NCI-H2196 treated with DMSO at 0.1 percent for 48 hours (cell line): ENCODE results near the gene STAT6.

Experiments
- DNase-seq: peaks from one replicate; lab custom pipeline; 2025; ENCODE audit not compliant: unreplicated experiment; lab: John Stamatoyannopoulos, UW

STAT6 gene

DNA sequence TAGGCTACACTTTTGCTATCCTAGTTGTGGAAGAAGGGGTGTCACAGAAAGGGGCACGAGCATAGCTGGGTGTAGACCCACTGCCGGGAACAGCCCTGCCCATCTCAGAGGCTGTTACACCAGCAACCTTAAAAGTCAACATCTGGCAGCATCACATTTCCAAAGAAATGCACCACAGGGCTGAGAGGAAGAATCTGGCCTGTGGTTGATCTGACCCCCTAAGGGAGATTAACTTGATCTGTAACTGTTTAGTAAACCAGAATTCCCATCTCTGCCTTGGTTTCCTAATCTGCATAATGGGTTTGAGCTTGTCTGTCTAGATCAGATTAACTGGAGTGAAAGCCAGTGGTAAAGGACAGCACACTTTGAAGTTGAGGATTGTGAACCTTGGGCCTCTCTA, 34.9 kb upstream of the STAT6 start:
- DNase-seq = no peak

DNA sequence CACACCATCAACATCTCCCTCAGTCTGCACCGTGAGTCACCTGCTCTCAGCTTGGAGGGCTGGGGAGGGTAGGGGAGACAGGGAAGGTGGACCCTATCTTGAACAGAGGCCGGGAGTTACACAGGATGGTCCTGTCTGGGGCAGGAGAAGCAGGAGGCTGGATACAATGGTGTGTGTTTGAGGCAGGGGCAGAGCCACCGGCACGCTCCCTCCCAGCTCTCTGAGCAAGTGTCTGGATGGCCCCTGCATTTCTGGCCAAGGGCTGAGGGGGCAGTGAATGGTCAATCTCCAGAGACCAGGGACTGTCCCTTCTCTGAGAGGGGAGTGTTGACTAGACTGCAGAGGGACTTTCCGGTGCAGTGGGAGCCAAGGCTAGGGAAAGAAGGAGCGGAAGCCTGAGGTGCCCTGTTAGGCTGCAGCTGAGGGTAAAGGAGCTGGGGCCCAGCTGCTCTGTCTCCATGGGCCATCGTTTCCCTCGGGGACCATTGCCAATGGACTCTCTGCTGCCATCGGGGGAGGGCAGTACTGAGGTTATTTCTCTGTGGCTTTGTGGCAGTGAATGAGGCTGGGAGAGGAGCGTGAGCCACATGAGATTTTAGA, 34.4 kb upstream of the STAT6 start:
- DNase-seq = no peak

DNA sequence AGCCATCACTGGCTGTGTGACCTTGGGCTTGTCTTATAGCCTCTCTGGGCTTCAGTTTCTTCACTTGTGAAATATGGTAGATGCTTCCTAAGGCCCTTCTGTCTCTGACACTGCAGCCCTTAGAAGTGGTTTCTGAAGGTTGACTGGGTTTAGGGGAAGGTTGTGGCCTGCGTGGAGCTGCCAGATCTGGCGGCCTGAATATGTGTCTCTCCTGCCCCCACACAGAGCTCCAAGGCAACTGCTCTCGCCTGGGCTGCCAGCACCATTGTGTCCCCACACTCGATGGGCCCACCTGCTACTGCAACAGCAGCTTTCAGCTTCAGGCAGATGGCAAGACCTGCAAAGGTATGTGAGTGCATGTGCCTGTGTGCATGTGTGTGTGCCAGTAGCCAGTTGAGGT, 32.3 kb upstream of the STAT6 start:
- no peak for DNase-seq

DNA sequence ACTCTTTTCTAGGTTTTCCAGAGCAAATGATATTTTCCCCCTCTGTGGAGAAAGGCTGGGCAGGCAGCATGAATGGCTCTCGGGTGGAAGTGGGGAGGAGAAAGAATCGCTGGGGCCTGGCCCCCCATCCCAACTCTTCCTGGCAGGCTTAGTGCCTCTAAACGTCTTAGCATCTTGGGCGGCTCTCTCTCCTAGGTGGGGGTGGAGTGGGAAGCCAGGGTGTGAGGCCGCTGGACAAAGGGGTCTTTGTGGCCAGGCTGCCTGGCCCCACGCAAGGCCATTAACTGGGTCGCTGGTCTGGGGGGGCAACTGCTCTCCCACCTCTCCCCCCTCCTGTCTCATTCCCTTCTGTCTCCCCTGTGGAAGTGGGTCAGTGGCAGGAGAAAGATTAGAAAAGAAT, 31.6 kb upstream of the STAT6 start:
- DNase-seq = no peak

DNA sequence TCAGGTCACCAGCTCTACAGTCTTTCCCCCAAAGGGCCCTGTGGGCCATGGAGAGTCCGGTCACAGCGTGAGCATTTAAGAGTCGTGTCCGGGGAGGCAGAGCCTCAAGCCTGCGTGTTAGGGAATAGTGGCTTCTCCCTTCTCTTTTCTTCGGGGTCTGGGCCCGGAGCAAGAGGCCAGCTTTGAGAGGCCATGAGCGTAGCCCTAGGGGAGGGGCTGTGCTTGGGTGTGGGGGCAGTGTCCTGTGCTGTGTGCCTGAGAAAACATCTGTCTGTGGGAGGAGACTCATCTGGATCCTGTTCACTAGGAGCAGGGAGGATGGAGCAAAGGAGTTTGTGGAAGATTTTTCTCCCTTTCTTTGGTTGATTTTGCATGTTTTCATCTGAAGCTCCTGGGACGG, 31.0 kb upstream of the STAT6 start:
- no peak for DNase-seq

DNA sequence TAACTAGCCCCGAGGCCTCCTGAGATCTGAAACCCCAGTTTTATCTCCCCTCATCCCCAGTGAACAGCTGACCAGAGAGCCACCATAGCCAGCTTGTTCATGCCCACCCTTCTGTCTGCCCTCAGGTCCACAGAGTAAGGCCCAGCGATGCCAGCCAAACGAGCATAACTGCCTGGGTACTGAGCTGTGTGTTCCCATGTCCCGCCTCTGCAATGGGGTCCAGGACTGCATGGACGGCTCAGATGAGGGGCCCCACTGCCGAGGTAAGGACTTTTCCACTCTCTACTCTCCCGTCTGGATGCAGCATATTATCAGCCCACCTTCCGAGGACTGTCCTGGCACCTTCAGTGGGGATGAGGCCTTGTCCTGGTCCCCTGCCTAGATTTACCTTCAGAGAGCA, 30.1 kb upstream of the STAT6 start:
- no peak for DNase-seq

DNA sequence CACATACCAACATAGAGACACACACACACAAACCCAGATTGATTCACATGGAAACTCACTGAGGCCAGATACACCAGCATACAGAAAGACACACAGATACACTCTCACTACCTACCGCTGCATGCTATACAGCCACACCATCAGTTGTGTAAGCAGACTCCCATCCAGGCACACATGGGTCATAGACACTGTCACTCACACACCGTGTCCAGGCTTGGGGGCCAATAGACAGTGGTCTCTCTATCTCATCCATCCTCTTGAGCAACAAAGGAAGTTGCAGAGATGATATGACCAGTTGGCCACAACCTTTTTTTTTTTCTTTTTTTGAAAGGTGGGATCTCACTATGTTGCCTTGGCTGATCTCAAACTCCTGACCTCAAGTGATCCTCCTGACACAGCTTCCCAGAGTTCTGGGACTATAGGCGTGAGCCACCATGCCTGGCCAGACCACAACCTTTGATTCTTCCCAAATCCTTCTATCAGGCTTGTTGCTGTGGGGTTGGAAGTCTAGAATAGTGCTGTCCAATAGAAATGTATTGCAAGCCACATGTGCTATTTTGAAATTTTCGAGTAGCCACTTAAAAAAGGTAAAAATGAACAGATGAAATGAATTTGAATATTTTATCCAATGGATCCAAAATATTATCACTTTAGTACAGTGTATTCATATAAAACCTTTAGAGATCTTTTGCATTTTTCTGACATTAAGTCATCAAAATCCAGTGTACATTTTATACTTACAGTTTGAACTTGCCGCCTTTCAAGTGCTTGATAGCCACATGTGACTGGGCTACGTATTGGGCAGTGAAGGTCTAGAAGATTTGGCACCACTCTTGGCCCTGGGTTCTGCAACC, 28.9 kb upstream of the STAT6 start:
- no peak for DNase-seq

DNA sequence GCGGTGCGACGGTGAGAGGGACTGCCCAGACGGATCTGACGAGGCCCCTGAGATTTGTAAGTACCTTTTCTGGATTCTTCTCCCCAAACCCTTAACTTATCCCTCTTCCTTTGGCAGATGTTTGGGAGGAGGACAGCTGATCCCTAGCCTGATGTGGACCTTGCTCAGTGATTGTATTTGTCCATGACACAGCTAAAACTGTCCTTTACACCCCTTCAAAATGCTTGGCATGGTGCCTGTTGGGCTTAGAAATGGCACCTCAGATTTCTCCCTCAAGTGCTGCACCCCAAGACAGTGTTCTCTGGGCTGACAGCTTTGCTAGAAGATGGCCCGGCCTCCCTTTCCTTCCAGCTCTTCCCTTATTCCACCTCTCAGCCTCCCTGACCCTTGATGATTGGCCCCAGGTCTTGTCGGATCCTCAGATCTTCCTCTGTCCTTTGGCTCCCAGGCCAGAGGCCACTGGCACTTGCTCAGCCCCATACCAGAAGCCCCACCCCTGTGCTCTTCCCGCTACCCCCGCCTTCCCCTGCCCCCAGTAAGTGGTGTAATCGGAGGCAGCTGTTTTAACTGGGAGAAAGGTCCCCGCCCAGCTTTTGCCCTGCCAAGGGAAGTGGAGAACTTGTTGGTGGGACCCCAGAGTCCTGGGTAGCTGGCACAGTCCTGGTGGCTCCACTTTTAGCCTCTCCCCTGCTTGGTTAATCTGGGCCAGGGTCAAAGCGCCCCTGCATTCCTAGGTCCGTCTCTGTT, 27.5 kb upstream of the STAT6 start:
- DNase-seq = no peak

DNA sequence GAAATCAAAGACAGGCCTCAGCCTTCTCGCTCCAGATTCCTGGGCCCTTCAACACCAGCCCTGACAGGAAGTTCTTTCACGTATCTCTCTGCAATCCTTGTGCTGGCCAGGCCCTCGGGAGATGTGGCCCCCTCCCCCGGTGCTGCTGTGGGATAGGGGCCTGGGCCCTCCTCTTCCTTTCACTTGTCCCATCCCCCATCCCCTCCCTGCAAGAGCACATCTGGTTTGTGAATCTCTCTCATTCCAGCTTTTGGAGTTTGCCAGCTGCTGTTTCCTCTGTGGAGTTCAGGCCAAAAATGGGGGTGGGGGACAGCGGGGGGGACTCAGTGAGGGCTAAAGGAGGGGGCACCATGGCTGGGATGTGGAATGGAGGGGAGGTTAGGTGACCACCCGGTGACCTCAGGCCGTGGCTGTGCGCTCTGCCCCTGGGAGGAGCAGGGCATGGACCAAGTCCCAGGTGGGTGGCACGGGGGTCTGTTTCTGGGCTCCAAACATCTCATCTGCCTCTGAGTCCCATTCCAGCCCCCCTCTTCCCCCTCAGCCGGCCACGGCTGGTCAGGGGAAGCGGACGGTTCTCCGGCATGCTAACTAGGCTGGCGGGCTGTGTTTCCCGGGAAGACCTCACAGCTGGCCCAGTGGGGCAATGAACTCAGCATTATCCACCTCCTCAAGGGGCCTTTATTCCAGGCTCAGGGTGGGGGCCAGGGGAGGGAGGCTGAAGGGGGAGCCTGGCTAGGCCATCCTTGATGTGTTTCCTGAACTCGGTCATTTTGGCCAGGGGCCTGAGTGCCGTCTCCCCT, 24.6 kb upstream of the STAT6 start:
- DNase-seq = no peak

DNA sequence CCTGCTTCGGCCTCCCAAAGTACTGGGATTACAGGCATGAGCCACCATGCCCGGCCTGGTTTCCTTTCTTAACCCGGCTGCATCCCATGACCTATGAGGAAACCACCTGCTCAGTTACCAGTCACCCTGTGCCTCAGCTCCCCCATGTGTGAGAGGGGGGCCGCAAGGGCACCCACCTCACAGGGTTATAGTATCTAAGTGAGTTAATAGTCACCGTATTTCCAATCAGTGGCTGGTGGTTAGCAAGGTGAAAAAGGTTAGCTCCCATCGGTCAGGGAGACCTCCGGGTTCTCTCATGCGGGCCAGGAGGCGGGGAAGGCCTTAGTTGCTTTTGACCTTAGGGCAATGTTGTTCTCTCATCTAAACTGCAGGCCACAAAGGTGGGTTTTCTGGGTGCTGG, 23.8 kb upstream of the STAT6 start:
- DNase-seq = no peak

DNA sequence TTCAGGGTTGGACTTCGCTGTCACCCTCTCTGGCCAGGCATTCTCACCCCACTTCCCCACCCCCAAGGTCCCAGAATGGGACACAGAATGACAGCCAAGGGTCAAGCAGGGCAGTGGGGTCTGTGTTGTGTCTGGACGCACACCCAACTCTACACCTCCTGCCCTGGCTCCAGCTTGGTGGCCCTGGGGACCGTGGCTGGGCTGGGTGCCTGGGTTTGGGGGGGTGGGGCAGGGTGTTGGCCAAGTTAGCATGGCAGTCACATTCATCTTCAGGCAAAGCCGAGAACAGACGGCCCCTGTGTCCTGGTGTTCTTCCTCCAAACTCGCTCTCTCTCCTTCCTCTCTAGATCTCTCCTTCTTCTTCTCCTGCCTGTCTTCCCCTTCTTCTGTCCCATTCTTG, 22.8 kb upstream of the STAT6 start:
- no peak for DNase-seq

DNA sequence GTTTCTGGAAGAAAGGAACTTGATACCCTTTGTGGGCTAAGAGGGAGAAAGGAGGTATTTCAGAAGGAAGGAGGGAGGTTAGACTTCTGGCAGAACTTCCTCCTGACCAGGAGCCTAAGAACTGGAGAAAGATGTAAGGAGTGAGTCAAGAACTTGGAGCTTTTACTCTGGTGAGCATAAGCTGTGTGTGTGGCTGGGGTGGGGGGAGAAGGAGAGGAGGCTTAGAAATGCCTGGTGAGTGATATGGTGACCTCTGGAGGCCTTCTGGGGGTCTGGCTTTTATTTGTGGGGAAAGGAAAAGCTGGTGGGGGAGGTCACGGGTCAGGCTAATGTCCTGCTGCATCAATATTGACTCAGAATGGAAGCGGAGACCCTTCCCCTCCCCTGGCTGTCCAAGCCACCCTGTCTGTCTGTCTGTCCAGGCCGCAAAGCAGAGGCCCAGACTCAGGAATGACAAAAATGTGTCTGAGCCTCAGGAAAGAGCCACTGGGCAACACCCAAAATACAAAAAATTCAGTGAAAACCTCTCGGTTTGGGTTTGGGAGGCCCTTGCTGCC, 21.9 kb upstream of the STAT6 start:
- DNase-seq = no peak

DNA sequence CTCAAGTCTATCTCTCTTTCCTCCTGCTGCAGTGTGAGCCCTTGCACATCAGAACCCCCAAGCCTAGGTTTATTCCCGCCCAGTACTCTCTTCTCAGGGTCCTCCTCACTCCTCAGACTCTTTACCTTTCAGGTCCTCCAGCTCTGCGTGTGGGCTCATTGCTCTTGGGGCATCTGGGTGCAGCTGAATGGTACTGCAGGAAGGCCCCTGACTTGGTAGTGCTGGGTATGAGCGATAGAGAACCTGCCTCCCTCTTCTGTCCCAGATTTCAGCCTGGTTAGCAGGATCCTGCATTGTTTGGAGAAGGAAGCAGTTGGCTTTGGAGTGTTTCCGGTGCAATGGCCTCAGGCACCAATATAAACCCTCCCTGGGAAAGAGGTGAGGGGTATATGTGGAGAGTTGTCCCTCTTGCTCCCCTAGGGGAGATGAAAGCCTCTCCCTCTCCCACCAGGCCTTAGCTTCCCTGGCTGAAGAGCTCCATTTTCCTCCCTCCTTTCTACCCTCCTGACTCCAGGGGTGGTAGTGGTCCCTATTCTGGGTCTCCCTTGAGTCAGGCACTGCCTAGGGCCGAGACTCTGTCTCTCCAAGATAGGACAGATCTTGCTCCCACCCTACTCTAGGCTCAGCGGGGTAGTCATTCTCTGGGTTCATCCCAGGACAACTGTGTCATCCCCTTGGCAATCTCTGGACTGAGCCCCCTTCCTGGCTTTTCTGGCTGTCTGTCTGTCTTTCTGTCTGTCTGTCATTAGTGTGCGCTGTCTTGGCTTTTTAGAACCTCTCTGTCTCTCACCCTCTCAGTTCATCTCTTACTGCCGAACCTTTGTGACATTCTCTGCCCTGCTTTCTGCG, 21.0 kb upstream of the STAT6 start:
- DNase-seq = no peak

DNA sequence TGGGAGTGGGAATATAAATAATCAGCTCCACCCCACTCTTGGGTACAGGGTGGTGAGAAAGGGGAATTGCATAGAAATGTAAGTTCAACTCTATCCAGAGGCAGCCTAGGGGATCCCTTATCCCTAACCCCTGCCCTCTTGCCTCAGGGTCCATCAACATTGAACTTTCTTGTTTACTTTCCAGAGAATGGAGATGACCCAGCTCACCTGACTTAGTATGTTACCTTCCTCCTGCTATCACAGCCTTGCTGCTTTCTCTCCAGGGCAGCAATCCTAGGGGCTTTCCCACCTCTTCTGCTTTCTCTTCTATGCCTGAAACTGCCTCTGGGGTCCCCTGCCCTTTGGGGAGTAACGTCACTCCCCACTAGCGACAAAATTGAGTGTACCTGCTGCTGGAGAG, 19.8 kb upstream of the STAT6 start:
- DNase-seq = no peak

DNA sequence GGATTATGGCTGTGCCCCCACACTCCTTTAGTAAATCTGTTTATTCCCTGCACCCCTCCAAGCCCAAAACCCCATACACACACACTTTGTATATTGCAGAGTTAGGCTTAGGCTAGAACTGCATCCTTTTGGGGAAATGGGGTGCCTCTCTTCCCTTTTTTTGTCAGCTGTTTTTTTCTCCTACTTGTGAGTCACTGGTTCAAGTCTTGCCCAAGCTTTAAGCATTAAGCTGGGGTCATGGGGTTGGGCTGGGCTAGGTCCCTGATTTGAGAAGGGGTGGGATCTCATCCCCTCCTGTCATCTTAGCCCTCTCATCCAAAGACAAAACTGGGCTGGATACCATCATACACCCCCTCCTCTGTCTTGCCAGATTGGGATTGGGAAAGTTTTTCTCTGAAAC, 18.7 kb upstream of the STAT6 start:
- DNase-seq = no peak

DNA sequence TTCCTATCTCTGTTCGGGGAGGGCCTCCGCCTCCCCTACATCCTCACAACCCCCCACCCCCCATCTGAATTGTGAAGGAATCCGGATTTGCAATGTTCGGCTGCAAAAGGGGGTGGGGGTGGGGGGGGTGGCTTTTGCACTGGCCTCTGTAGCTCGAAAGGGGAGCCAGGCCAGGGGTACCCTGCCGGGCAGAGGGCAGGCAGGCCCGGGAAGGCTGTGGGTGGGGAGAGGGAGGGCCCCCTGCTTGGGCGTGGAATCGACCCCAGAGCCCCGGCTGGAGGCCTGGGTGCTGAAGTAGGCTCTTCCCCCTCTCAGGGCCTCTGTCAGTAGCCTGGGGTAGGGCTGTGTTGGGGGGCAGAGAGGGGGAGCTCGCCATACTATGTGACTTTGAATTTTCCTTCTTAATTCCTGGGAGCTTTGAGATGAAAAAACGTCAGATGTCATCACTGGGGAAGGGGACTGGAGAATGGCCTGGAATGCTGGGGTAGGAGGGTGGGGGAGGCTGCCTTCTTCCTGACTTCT, 18.2 kb upstream of the STAT6 start:
- DNase-seq = no peak

DNA sequence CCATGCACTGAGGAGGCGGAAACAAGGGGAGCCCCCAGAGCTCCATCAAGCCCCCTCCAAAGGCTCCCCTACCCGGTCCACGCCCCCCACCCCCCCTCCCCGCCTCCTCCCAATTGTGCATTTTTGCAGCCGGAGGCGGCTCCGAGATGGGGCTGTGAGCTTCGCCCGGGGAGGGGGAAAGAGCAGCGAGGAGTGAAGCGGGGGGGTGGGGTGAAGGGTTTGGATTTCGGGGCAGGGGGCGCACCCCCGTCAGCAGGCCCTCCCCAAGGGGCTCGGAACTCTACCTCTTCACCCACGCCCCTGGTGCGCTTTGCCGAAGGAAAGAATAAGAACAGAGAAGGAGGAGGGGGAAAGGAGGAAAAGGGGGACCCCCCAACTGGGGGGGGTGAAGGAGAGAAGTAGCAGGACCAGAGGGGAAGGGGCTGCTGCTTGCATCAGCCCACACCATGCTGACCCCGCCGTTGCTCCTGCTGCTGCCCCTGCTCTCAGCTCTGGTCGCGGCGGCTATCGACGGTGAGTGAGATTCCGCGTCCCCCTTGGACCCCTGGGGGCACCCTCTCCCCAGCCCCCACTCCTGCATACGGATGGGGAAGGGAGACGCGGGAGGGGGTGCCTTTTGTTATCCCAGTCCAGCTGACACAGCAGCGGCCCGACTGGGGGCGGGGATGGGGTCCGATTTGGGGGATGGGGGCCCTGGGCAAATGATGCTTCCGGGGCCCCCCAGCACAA, 17.5 kb upstream of the STAT6 start:
- DNase-seq = no peak

DNA sequence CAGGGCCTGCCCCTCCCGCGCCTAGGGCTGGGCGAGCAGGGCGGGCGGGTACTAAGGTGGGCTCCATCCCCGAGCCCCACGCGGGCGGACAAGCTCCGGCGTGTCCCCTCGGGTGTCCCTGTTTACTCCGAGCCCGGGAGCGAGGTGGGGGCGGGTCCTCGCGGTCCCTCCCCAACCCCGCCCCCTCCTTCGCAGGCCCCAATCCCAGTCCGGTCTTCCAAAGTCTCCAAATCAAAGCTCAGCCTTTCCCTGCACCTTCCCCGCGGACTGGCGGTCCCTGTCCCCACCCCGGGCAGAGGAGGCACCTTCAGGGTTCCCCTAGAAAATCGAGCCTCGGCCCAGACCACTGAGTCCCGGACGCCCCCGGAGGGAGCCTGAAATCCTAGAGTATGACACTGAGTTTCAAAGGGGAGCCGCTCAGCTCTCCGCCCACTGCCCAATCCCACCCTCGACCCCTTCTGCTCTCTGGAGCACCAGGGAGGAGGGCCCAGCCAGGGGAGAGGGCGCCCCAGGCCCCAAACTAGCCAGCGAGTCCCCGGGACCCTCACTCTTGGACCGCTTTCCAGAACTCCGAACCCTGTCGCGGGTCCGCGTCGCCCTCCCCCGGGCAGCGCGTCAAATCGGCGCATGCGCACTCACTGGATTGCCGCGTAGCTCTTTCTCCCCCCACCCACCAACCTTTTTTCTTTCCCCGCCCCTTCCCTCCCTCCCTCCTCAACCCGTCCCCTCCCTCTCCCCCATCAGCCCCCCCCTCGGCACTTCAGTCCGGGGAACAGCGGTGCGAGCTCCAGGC, 16.8 kb upstream of the STAT6 start, which contains the start of gene LRP1:
LRP1 (plus strand) TSS at position 758 of the 793 bp plus-strand sequence. CDS start 482 bp downstream, outside the sequence.
- DNase-seq = peak; percentile 59
